IPS-NIHi11 (cell line): Measurements from ENCODE around the gene NOS1.

Experiments used
- DNase-seq: peaks from one replicate; pipeline ENCODE4 v3.0.0; 2012; ENCODE audit warnings: mixed read lengths, low spot score

Gene NOS1

DNA sequence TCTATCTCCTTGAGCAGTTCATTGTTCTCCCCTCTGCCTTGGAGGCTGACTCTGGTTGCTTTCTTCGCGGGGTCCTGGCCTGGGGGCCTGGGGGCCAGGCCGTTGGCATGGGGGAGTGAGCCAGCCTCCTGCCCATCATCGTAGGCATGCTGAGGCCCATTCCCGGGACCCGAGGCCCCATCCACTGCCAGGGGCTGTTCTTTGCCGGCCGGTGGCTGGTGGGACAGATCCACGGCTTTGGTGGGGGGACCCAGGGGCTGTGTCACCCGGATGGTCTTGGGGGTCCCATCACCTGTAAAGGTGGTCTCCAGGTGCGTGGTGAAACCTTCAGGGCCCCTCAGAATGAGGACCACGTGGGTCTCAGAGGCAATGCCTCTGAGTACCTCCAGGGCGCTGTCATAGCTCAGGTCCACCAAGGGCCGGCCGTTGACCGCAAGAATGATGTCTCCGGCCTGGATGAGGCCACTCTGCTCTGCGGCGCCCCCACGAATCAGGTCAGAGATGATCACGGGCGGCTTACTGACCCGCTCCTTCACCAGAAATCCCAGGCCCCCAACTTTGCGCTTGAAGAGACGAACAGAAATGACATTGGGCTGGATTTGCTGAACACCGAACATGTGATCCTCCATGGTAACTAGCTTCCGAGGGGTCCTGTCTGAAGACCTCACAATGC lies 30.8 kb downstream of the NOS1 start:
- DNase-seq = no peak

DNA sequence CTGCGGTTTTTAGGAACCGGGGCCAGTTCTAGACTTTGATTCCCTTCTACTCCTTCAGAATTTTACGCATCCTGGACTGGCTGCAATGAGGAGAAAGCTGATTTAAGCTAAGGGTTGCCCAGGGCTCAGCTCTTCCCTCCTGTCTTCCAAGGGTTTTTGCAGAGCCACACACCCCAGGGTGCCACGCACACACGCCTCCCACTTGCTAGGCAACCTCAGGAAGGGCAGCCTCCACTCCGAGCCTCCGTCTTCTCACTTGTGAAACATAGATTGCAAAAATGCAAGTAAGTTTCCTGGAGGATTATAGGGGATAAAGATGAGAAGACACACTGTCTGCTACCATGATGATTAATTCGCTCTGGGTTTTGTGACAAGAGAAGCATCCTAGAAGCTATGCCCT lies 31.7 kb downstream of the NOS1 start:
- DNase-seq = no peak

DNA sequence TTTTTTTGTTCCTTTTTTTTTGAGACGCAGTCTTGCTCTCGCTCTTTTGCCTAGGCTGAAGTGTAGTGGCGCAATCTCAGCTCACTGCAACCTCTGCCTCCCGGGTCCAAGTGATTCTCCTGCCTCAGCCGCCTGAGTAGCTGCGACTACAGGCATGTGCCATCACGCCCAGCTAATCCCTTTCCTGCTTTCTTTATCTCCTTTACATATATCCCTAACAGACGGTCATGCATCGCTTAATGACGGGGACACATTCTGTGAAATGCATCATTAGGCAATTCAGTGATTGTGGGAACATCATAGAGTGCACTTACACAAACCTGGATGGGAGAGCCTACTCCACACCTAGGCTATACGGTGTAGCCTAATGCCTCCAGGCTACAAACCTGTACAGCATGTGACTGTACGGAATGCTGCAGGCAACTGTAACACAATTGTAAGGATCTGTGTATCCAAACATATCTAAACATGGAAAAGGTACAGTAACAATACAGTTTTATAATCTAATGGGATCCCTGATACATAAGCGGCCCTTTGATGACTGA lies 32.8 kb downstream of the NOS1 start:
- DNase-seq = no peak

DNA sequence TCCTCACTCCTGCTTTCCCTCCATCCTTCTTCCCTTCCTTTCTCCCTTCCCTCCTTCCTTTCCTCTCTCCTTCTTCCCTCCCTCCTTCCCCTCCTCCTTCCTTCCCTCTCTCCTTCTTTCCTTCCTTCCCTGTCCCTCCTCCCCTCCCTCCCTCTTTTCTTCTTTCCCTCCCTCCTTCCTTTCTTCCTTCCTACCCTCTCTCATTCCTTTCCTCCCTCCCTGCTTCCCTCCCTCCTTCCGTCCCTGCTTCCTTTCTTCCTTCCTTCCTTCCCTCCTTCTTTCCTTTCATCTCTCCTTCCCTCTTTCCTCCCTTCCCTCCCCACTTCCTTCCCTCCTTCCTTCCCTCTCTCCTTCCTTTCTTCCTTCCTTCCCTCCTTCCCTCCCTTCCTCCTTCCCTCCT lies 39.0 kb downstream of the NOS1 start:
- no peak for DNase-seq

DNA sequence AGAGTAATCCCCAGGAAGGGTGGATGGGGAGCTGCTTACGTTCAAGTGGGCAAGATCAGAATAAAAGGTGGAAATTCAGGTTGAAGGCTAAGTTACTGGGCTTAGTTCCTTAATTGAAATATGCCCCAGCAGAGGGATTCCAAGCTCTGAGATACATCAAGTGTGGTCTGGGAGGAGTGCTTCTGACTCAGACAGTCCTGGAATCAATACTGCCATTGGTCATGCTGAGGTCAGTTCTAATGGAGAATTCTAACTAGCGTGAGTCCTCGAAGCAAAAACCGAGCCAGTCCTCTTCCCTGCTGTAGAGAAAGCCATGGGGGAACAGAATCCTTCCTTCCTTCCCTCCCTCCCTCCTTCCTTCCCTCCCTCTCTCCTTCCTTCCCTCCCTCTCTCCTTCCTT lies 39.9 kb downstream of the NOS1 start:
- no peak for DNase-seq

DNA sequence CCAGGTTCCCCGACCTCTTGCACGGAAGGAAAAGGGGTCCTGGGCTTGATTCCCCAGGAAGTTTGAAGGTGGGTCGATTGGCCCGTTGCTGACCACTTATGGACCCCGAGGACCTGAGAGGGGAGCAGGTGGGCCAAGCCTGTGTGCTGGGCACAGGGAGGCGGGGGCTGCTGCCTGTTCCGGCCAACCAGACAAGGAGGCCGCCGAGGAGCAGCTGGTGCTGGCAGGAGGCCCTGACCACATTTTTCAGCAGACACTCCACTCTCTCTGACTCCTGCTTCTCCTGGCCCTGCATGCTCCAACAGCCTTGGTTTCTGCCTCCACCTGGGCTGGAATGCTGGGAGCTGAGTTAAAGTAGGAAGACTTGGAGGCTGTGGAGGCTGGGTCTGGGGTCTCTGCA lies 42.8 kb downstream of the NOS1 start:
- no peak for DNase-seq

DNA sequence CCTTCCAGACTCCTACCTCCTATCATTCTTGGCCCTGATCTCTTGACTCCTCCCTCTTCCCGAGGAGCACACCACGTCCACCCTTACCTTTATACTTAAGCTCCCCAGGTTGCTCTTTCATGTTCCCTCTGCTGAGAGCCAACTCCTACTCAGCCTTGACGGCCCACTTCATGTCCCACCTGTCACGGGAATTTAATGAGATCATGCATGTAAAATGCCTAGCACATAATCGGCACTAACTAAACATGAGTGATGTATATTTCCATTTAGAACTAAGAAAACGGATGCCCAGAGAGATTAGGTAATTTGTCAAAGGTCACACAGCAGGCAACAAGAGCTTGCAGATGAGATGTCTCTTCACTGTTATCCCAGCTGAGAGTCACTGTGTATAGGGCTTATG lies 45.1 kb downstream of the NOS1 start:
- DNase-seq = no peak

DNA sequence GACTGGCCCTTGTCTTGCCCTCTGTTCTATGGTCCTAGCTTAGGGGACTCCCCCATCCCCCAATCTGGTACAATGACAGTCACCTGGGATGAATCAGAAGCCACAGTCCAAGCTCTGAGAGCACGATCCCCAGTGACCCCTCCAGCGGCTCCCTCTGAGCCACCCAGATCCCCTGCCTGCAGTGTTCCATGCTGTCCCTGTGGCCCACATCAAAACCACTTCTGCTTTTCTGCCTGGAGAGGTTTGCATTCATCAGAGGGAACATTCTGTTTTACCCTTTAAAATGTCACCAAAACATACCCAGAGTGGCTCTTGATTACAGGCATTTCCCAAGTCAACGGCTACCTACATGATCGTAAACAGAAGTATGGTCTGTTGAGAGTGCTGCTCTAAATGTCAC lies 47.5 kb downstream of the NOS1 start:
- no peak for DNase-seq

DNA sequence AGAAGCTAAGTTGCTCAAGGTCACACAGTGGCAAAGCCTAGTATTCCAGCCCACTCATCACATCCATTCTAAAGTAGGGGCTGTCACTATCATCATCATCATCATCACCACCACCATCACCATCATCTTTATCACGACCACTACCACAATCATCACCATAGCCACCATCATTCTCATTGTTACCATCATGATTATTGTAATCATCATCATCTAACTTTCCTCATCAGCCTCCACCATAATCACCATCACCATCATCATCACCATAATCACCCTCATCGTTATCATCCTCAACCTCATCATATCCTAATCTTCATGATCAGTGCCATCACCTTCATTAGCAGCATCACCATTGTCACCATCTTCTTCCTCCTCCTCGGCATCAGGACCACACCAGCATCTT lies 48.7 kb downstream of the NOS1 start:
- no peak for DNase-seq

DNA sequence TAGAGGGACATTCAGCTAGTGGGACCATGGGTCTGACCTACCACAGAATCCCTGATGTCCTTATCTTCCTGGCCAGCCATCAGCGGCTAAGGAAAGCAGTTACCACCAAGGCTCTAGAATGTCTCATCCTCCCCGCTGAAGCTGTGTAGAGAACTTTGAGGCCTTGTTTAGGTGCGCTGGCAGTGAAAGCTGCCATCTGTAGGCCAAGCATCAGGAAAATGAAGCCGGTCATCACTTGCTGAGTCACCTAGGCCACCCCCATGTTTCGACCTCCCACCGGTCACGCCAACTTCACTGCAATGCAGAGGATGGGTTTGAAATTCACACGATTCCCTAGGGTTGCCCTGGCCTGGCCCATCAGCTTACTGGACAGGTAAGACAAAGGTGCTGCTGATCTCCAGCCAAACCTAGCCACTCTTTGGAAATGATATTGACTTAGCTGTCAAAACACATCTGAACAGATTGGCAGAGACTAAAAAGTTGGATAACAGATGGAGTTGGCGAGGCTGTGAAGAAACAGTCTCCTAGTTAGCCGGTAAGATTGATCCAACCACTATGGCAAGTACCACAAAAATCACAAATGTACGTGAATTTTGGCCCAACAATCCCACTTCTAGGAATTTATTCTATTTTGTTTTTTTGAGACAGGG lies 52.0 kb downstream of the NOS1 start:
- no peak for DNase-seq

DNA sequence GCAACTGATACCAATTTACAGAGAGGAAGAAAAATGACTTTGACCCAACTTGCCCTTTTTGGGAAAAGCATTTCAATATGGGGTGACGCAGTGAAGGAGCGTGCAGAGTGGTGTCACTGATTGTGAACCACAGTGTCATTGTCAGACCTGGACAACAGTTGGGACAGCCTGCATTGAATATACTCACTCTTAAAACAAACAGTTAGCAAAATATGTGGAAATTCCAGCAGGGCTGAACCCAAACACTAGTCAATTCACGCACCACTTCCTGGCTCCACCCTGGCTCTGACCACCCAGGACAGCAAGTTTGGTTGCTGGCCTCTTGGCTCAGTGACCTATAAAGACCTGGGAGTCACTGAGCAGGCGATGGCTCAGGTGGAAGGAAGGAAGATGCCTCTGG lies 61.3 kb downstream of the NOS1 start:
- no peak for DNase-seq

DNA sequence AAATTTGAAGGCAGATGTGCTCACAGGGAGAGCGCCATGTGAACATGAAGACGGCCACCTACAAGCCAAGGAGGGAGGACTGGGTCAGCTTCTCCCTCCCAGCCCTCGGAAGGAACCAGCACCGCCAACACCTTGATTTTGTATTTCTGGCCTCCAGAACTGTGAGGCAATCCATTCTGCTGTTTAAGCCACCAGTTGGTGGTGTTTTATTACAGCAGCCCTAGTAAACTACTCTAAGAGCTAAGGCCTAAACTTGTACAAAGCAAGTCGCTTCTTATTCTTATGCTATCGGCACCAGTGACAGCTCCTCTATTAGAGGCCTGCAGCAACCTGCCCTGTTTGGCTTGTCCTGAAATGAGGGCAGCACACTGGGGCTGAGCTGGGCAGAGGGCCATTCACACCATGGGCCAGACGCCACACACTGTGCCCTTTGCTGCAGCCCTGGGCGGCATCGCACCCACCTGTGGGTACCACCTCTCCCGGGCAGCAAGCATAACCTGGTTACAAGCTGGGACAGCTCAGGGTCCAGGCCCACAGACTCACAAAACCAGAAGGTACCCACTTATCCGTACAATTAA lies 62.7 kb downstream of the NOS1 start:
- no peak for DNase-seq

DNA sequence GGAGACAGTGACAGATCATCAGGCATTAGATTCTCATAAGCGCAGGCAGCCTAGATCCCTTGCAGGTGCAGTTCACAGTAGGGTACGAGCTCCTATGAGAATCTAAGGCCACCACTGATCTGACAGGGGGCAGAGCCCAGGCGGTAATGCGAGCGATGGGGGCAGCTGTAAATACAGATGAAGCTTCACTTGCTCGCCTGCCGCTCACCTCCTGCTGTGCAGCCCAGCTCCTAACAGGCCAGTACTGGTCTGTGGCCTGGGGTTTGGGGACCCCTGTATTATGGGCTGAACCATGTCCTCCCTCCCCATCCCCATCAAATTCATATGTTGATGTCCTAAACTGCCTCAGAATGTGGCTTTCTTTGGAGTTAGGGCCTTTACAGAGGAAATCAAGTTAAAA lies 63.2 kb downstream of the NOS1 start:
- no peak for DNase-seq

DNA sequence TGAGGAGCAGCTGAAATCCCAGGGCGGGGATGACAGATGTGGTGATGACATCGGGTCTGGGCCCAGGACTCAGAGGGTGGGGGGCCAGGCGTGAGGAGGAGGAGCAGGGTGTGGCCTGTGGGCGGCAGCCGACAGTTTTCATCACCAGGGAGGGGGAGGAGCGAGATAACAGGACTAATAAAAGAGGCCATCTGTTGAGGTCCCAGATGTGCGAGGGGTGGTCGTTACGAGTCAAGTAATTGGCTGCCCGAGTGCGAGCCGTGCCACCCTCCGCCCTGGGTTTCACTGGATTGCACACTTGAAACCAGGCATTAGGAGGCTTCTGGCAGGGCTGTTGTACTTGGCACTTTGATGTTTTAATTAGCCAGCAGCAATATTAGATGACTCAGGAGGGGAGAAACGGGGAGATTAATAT lies 67.2 kb downstream of the NOS1 start:
- peak; percentile 32 for DNase-seq

DNA sequence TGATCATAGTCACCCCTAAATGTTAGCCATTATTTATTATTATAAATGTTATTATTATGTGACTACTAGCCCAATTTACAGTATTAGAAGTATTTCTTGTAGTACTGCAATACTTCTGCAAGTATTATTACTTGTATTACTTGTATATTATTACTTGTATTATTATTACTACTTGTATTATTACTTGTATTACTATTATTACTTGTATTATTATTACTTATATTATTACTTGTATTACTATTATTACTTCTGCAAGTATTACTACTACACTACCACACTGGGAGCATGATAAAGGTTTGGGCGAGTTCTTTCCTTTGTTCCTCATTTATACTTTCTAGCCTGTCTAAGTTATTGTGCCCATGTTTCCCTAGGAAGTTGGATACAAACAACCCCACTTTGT lies 67.9 kb downstream of the NOS1 start:
- no peak for DNase-seq

DNA sequence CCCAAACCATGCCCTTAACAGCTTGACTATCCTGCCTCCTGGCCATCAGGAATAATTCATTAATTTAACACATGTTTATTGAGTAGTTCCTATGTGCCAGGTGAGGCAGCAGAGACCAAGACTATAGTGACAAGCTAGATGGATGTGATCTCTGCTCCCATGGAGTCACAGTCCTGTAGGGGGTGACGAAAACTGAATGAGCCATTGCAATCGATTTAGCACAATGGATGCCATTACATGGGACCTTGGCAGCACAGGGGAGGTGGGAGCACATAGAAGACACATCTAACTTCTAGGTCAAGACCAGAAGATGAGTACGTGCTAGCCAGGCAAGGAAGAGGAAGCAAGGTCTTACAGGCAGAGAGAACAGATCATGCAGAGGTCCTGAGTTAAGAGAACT lies 68.7 kb downstream of the NOS1 start:
- DNase-seq = no peak

DNA sequence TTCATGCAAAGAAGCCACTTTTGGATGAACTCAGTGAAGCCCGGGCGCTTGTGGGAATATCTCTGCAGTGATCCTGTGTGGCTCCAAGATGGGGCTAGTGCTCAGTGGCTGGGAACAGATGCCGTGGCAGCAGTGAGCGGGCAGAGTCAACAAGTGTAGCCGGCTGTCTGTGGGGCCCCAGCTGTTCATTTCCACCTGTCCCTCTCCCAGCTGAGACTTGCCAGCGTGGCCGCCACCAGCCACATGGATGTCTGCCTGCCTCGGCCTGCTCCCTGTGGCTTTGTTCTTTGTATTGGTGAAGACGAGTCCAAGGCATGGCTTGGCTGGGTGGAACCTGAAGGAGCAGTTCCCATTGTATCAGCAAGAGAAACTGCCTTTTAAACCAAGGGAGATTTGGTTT lies 77.3 kb downstream of the NOS1 start:
- DNase-seq = no peak

DNA sequence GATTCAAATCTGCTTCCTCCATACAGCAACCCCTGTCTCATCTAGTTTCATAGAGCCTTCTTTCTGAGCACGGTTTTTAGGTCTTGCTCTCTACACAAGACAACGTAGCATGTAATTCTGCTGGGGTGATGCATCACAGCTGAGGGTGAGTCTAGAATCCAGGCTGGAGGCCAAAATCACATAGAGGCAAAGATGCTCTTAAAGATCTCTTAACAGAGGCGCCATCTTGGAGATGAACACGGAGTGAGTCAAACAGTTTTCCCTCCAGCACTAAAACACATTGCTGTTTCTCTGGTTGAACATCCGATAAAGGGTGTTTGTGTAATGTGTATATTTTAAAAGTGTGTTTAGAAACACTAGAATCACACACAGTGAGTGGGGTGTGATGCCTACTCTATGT lies 78.9 kb downstream of the NOS1 start:
- DNase-seq = no peak

DNA sequence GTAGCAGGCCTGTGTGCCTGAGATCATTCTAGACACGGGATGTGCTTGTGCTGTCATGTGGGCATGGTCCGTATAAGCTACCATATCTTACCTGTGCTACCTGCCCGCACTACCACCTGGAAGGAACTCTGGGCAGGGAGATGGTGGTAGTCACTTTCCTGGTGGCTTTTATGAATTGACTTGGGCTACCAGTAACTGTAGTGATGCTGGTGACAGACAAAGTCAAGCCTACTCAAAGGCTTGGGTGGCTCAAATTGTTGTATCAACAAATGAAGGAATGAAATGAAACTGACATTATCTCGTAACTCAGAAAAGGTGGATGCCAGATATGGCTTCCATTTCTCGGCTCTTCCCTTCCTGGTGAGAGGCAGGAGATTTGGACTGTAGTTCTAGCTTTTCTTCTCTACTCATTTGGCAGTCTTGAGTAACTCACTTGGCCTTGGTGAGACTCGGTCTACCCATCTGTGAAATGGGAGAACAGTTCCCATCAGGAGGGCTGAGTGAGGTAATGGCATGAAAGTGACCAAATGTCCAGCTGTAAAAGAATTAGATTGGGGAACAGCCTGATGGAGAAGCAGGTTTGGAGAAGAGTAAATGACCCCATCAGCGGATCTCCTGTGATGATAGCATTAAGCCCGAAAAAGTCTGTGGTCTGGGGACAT lies 81.3 kb downstream of the NOS1 start:
- DNase-seq = no peak

DNA sequence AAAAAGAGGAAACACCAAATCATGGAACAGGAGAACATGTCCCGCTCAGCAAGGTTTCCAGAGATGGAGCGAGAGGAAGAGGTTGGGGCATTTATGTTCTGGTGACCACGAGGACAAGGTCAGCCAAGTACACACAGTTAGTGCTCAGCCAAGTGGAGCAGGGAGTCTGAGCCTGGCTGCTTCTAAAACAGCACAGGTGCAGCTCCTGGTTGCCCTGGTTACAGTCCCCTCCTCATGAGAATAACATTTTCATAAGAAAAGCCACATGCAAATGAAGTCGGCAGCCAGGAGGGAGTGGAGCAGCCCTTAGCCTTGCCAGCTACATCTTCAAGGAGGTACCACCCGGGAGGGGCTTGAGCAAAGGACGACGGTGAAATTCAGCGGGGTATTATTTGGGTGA lies 81.8 kb downstream of the NOS1 start:
- DNase-seq = peak; percentile 66

DNA sequence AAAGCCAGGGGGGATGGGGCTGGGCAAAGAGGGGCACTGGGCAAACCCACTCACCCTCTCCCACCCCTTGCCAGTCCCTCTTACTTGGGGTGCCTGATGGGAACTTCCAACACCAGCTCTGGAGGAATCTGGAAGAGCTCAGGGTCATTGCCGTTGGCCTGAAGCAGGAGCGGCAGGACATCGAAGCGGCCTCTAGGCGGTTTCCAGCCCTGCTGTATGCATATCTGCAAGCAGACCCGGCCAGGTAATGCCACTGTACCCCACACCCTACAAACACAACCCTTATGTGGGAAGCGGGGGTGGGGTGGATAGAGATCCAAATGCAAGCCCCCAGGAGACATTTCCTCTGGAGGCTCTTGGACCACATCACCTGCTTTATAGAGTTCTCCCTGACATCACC lies 83.6 kb downstream of the NOS1 start:
- DNase-seq = peak; percentile 31

DNA sequence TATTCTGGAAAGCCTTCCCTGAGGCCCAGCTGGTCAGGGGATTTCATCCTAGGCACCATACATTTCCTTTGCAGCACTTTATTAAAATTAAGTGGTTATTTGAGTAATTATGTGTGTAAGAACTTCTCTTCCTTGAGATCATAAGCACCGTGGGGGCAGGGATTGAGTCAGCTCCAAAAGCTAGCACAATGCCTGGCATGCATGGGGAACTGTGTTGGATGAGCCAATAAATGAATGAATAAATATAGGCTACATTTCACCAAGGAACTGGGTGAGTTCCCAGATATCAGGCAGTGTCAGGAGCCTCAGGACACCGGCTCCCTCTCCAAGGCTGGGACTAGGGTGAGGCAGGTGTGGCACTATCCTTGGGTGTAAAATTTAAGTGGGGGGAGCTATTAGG lies 88.3 kb downstream of the NOS1 start:
- DNase-seq = no peak

DNA sequence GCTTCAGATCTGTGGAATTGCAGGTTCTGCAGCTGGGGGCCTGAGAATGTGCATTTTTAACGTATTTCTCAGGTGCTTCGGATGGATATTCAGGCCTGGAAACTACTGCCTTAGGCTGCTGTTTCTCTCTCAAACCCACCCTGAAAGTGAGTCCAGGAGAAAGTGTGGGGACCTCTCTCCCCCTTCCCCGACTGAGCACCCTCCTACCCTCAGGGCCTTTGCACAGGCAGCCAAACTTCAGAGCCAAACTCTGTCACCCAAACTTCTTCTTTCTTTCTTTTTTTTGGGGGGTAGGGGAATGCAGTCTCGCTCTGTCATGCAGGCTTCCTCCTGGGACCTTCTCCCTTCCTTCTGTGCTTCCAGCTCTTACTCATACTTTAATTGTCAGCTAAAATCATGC lies 88.7 kb downstream of the NOS1 start:
- DNase-seq = no peak
